WTC11 (cell line): ENCODE data around the gene CACNA1F. TPM values are rescaled to one million over a fixed set of nuclear protein-coding genes. Genes with fewer than 3 reads are reported as not detected.

Experiments used
- ATAC-seq: fragments of 200-7000 bp; cut with Tn5 transposase; 2 replicates; pipeline ENCODE4 v1.10.0; 2021; ENCODE audit warnings: mild to moderate bottlenecking, moderate library complexity
- CTCF ChIA-PET: fragments of 300-600 bp; sonication (Branson Sonifier 250); formaldehyde crosslinking; loops from one replicate; lab custom pipeline; 2021; ENCODE audit warnings: antibody characterized with exemption; lab: Charles Lee
- POLR2A ChIA-PET: fragments of 350-600 bp; sonication (Branson Sonifier 250); formaldehyde crosslinking; loops from one replicate; lab custom pipeline; 2021; ENCODE audit warnings: antibody characterized with exemption; lab: Charles Lee
- DNase-seq: peaks from one replicate; pipeline ENCODE4 v3.0.0; 2021; ENCODE audit warnings: low spot score
- H3K27ac Mint-ChIP-seq: 2 replicates; pipeline ENCODE4 v1.8.0; 2021; ENCODE audit warnings: mixed read lengths
- H3K27me3 Mint-ChIP-seq: 2 replicates; pipeline ENCODE4 v1.8.0; 2021; ENCODE audit warnings: low read depth, mild to moderate bottlenecking, moderate library complexity, mixed read lengths
- H3K36me3 Mint-ChIP-seq: 2 replicates; pipeline ENCODE4 v1.8.0; 2021; ENCODE audit warnings: mixed read lengths
- H3K4me1 Mint-ChIP-seq: 2 replicates; pipeline ENCODE4 v1.8.0; 2022; ENCODE audit warnings: mixed read lengths
- H3K4me3 Mint-ChIP-seq: 2 replicates; pipeline ENCODE4 v1.8.0; 2021; ENCODE audit warnings: mild to moderate bottlenecking, moderate library complexity, mixed read lengths
- H3K9me3 Mint-ChIP-seq: 2 replicates; pipeline ENCODE4 v1.8.0; 2021; ENCODE audit warnings: mixed read lengths
- ETV6 ChIP-seq: sonication (generic); formaldehyde crosslinking; IDR thresholded peaks from 2 replicates; pipeline ENCODE4 v1.8.1; 2022; ENCODE audit warnings: mild to moderate bottlenecking, missing genetic modification reagents
- FOXK1 ChIP-seq: sonication (generic); formaldehyde crosslinking; IDR thresholded peaks from 2 replicates; pipeline ENCODE4 v1.8.0; 2022; ENCODE audit warnings: mild to moderate bottlenecking, moderate library complexity, missing genetic modification reagents
- KAT7 ChIP-seq: sonication (generic); formaldehyde crosslinking; IDR thresholded peaks from 2 replicates; pipeline ENCODE4 v1.8.1; 2023; ENCODE audit warnings: missing genetic modification reagents, mild to moderate bottlenecking, borderline replicate concordance
- MYBL2 ChIP-seq: sonication (generic); formaldehyde crosslinking; IDR thresholded peaks from 2 replicates; pipeline ENCODE4 v1.8.1; 2023; ENCODE audit warnings: mild to moderate bottlenecking, moderate library complexity, missing genetic modification reagents
- NFYB ChIP-seq: sonication (generic); formaldehyde crosslinking; conservative IDR thresholded peaks from 2 replicates; pipeline ENCODE4 v1.8.0; 2022; ENCODE audit warnings: low read depth, missing genetic modification reagents
- NR1H2 ChIP-seq: sonication (generic); formaldehyde crosslinking; IDR thresholded peaks from 2 replicates; pipeline ENCODE4 v1.9.0; 2021; ENCODE audit warnings: mild to moderate bottlenecking, moderate library complexity, missing genetic modification reagents
- PRDM15 ChIP-seq: sonication (generic); formaldehyde crosslinking; IDR thresholded peaks from 2 replicates; pipeline ENCODE4 v1.8.0; 2022; ENCODE audit warnings: missing genetic modification reagents
- PRRX2 ChIP-seq: fragments of 250-450 bp; sonication (Bioruptor Pico); IDR thresholded peaks from 2 replicates; pipeline ENCODE4 v1.8.0; 2021; ENCODE audit warnings: mild to moderate bottlenecking
- ZMAT4 ChIP-seq: fragments of 250-450 bp; sonication (Bioruptor Pico); IDR thresholded peaks from 2 replicates; pipeline ENCODE4 v1.9.0; 2021; ENCODE audit warnings: mild to moderate bottlenecking
- ZNF219 ChIP-seq: sonication (generic); formaldehyde crosslinking; IDR thresholded peaks from 2 replicates; pipeline ENCODE4 v1.8.0; 2023; ENCODE audit warnings: missing genetic modification reagents, mild to moderate bottlenecking, borderline replicate concordance
- ZNF232 ChIP-seq: sonication (generic); formaldehyde crosslinking; IDR thresholded peaks from 2 replicates; pipeline ENCODE4 v1.8.0; 2022; ENCODE audit warnings: mild to moderate bottlenecking, missing genetic modification reagents
- ZNF263 ChIP-seq: sonication (generic); formaldehyde crosslinking; IDR thresholded peaks from 2 replicates; pipeline ENCODE4 v1.8.1; 2022; ENCODE audit warnings: low read depth, mild to moderate bottlenecking, moderate library complexity, missing genetic modification reagents
- ZNF416 ChIP-seq: fragments of 250-450 bp; sonication (Bioruptor Pico); IDR thresholded peaks from 2 replicates; pipeline ENCODE4 v1.9.0; 2021; ENCODE audit warnings: mild to moderate bottlenecking, inconsistent platforms
- ZNF671 ChIP-seq: fragments of 250-450 bp; sonication (Bioruptor Pico); IDR thresholded peaks from 2 replicates; pipeline ENCODE4 v1.8.0; 2021; ENCODE audit warnings: mild to moderate bottlenecking
- total RNA-seq: library from RNA; stranded (reverse); gene quantifications from 3 replicates; pipeline ENCODE4 v1.2.3, GENCODE V29; 2021
- TF ChIP-seq, protein P1 (sequence below): fragments of 250-450 bp; sonication (Bioruptor Pico); conservative IDR thresholded peaks from 2 replicates; pipeline ENCODE4 v1.9.0; 2021; ENCODE audit warnings: mild to moderate bottlenecking
- TF ChIP-seq, protein P2 (sequence below): sonication (generic); formaldehyde crosslinking; IDR thresholded peaks from 2 replicates; pipeline ENCODE4 v1.8.1; 2022; ENCODE audit warnings: mild to moderate bottlenecking, missing genetic modification reagents, moderate library complexity, borderline replicate concordance
- TF ChIP-seq, protein P3 (sequence below): fragments of 200-600 bp; IDR thresholded peaks from 2 replicates; pipeline ENCODE4 v1.8.0; 2022; ENCODE audit warnings: antibody characterized with exemption
- TF ChIP-seq, protein P4 (sequence below): sonication (generic); formaldehyde crosslinking; IDR thresholded peaks from 2 replicates; pipeline ENCODE4 v1.8.1; 2023; ENCODE audit warnings: mild to moderate bottlenecking, missing genetic modification reagents

Gene CACNA1F
- total RNA-seq, 1 experiment from 2014 or later: 1.6 TPM

- Mint-ChIP-seq H3K36me3 (peaks cover 24% of the 10 kb centered on the region), H3K4me1 (peaks cover 15% of the 10 kb centered on the region; the same call in 1 of the 2 replicates), H3K27ac (peak overlapping the region; percentile 68; the same call in 1 of the 2 replicates), H3K9me3 (no peaks in the 10 kb centered on the region), H3K27me3 (no peaks in the 10 kb centered on the region; the same call in 1 of the 2 replicates), H3K4me3 (peak overlapping the region; percentile 43; the same call in 1 of the 2 replicates)
- ATAC-seq: no peak
- POLR2A ChIA-PET: interaction anchor here (0.6 to 1.2 kb wide), 3 partner anchors 17 to 181 kb away, joined by 3 to 5 read pairs (median 4); partner anchors contain the start of gene GRIPAP1
- CTCF ChIA-PET: interaction anchor here (0.8 to 2.1 kb wide), 12 partner anchors 9 to 578 kb away, joined by 4 to 14 read pairs (median 8); partner anchors contain the start of genes MAGIX and PLP2
- no peak for DNase-seq
- no peak for TF ChIP-seq ZNF416 (CRISPR knock-in tag)
- no peak for TF ChIP-seq ZMAT4 (CRISPR knock-in tag)
- no peak for TF ChIP-seq ZNF219 (CRISPR knock-in tag)
- no peak for TF ChIP-seq ETV6 (CRISPR knock-in tag)
- TF ChIP-seq ZNF671 (CRISPR knock-in tag): no peak
- no peak for TF ChIP-seq NFYB (CRISPR knock-in tag)
- TF ChIP-seq, protein P1, sequence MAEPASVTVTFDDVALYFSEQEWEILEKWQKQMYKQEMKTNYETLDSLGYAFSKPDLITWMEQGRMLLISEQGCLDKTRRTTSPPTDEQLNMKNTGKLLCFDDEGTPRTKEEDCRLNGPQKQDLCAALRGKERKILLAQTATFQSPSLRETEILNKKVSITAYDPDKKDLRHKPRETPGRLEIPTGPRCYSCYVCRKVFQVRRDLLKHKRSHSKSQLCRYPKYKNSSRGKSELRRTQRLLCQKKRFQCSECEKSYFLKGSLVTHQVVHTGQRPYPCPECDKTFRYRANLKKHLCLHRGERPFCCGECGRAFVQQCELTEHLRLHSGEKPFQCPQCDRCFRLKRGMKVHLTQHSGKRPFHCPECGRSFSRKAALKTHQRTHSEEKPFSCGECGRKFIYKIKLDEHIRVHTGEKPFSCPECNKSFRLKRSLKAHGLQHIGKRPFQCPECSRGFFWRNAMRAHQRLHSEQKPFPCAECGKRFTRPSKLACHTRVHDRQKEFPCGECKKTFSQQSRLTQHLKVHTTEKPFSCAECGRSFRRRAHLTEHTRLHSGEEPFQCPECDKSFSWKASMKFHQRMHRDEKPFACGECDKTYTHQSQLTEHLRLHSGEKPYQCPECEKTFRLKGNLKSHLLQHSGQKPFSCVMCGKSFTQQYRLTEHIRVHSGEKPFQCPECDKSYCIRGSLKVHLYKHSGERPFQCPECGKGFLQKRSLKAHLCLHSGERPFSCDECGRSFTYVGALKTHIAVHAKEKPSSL (CRISPR knock-in tag): no peak
- TF ChIP-seq PRDM15 (CRISPR knock-in tag): no peak
- TF ChIP-seq ZNF263 (CRISPR knock-in tag): no peak
- TF ChIP-seq, protein P2, sequence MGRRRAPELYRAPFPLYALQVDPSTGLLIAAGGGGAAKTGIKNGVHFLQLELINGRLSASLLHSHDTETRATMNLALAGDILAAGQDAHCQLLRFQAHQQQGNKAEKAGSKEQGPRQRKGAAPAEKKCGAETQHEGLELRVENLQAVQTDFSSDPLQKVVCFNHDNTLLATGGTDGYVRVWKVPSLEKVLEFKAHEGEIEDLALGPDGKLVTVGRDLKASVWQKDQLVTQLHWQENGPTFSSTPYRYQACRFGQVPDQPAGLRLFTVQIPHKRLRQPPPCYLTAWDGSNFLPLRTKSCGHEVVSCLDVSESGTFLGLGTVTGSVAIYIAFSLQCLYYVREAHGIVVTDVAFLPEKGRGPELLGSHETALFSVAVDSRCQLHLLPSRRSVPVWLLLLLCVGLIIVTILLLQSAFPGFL (CRISPR knock-in tag): no peak
These were observed 49.3 kb downstream of the CACNA1F start for GRCh38 chrX:49183701-49184281.

DNA sequence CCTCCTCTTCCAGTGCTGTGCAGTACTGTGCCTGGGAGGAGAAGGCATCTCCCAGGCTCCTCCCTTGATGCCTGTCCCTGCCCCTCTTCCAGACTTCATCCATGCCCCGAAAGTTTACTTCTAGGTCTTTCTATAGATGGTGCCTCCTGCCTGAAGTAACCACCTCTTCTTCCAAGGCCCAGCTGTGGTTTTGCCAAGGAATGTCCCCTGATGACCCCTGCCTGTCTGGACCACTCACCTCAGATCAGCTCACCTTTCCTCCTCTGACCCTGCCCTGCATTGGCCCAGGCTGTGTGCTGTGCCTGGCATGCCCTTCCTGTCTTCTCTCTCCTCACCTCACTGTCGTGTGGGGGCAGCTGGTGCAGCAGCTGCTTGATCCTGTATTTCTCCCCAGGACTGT, 53.8 kb downstream of the CACNA1F start:
- no peak for ATAC-seq
- POLR2A ChIA-PET: no interaction called here
- H3K4me1 Mint-ChIP-seq: peaks cover 14% of the 10 kb centered on the region
- H3K36me3 Mint-ChIP-seq: peaks cover 37% of the 10 kb centered on the region
- H3K4me3 Mint-ChIP-seq: no peak overlapping the region
- CTCF ChIA-PET: interaction anchor here (1.3 to 2.0 kb wide), 2 partner anchors 13 to 16 kb away, joined by 5 to 7 read pairs; no protein-coding TSS in a partner anchor
- no peak for DNase-seq
- H3K27ac Mint-ChIP-seq: no peak overlapping the region
- no peaks in the 10 kb centered on the region for H3K27me3 Mint-ChIP-seq
- H3K9me3 Mint-ChIP-seq: no peaks in the 10 kb centered on the region
- TF ChIP-seq ZNF416 (CRISPR knock-in tag) (no peak), FOXK1 (CRISPR knock-in tag) (no peak), ZNF219 (CRISPR knock-in tag) (no peak), MYBL2 (CRISPR knock-in tag) (no peak), ZNF232 (CRISPR knock-in tag) (no peak), NR1H2 (CRISPR knock-in tag) (no peak), KAT7 (CRISPR knock-in tag) (no peak), PRRX2 (CRISPR knock-in tag) (no peak)
- TF ChIP-seq, protein P2 (CRISPR knock-in tag): no peak
- TF ChIP-seq, protein P3, sequence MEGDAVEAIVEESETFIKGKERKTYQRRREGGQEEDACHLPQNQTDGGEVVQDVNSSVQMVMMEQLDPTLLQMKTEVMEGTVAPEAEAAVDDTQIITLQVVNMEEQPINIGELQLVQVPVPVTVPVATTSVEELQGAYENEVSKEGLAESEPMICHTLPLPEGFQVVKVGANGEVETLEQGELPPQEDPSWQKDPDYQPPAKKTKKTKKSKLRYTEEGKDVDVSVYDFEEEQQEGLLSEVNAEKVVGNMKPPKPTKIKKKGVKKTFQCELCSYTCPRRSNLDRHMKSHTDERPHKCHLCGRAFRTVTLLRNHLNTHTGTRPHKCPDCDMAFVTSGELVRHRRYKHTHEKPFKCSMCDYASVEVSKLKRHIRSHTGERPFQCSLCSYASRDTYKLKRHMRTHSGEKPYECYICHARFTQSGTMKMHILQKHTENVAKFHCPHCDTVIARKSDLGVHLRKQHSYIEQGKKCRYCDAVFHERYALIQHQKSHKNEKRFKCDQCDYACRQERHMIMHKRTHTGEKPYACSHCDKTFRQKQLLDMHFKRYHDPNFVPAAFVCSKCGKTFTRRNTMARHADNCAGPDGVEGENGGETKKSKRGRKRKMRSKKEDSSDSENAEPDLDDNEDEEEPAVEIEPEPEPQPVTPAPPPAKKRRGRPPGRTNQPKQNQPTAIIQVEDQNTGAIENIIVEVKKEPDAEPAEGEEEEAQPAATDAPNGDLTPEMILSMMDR: no peak
- TF ChIP-seq, protein P4, sequence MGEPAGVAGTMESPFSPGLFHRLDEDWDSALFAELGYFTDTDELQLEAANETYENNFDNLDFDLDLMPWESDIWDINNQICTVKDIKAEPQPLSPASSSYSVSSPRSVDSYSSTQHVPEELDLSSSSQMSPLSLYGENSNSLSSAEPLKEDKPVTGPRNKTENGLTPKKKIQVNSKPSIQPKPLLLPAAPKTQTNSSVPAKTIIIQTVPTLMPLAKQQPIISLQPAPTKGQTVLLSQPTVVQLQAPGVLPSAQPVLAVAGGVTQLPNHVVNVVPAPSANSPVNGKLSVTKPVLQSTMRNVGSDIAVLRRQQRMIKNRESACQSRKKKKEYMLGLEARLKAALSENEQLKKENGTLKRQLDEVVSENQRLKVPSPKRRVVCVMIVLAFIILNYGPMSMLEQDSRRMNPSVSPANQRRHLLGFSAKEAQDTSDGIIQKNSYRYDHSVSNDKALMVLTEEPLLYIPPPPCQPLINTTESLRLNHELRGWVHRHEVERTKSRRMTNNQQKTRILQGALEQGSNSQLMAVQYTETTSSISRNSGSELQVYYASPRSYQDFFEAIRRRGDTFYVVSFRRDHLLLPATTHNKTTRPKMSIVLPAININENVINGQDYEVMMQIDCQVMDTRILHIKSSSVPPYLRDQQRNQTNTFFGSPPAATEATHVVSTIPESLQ (CRISPR knock-in tag): no peak
- TF ChIP-seq, protein P1 (CRISPR knock-in tag): no peak
